ENCODE results near the gene TMCO6. TPM values are rescaled to one million over a fixed set of nuclear protein-coding genes. Genes with fewer than 3 reads are reported as not detected.

Gene TMCO6
- total and polyA plus RNA-seq, 2 of the 8 experiments (the other 6 are each of a cell fraction or from before 2014, with no cell fraction given): 29.0 to 40.9 TPM

DNA sequence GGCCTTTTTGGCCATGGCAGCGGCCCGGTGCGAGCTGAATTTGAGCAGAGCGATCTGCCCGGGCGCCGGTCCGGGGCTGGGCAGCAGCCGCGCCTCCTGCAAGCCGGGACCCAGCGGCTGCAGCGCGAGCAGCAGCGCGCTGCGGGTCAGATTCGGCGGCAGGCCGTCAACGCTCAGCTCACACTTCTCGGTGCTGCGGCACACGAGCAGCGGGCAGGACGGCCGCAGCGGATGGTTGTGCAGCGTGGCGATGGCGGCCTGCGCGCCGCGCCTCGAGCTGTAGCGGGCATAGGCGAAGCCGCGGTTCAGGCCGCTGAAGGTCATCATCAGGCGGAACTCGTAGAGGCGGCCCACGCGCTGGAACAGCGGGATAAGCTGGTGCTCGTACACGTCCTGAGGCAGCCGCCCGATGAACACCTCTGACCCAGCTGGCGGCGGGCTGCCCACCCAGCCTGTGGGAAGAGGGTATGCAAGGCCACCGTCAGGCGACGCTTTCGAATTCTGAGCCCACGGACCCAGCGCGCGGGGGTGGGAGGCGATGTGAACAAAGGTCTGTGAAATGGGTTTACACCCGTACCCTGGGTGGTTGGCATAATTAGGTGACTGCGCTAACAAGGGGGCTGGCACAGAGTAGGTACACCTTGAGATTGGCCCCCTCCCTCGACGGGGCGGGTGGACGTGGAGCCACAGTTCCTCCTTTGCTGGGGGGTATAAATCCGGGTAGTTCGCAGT lies 33.4 kb downstream of the TMCO6 start:
- H3K56ac ChIP-seq (replicated peaks; ENCODE audit: insufficient read length, low read depth, low read length): no peak overlapping the region
- peak overlapping the region in 1 of 2 experiments; percentile 33; a peak in 3 of 4 replicates for H3K4me2 ChIP-seq (ENCODE audit: insufficient read depth in 1 of 2, low read depth in 2 of 2, low read length in 2 of 2)
- H2AK5ac ChIP-seq (ENCODE audit: low read depth, low read length): no peak overlapping the region
- H2BK15ac ChIP-seq (ENCODE audit: low read length): no peak overlapping the region
- DNase-seq (ENCODE audit: low read depth in 1 of 2, low spot score in 2 of 2) (peak in 1 of 2 experiments; percentile 52), FAIRE-seq (no peak)
- no peak overlapping the region; the same call in 1 of the 2 replicates for H3K18ac ChIP-seq (ENCODE audit: extremely low read depth, low read length)
- no peak overlapping the region for H3K27ac ChIP-seq (ENCODE audit: low read depth, low read length)
- H2BK20ac ChIP-seq (ENCODE audit: low read length): no peak overlapping the region
- peaks cover 15 to 64% (median 49%) of the 10 kb centered on the region in 4 experiments for H3K36me3 ChIP-seq (ENCODE audit: control insufficient read depth in 2 of 4, insufficient read depth in 4 of 4, low read length in 3 of 4)
- H3K79me2 ChIP-seq (ENCODE audit: control insufficient read depth in 1 of 2, insufficient read depth in 2 of 2, low read length in 2 of 2): no peaks in the 10 kb centered on the region
- no peak overlapping the region for H3K14ac ChIP-seq (ENCODE audit: insufficient read length)
- H2BK12ac ChIP-seq (ENCODE audit: low read depth, low read length): no peak overlapping the region
- peak overlapping the region; percentile 52; the same call in 1 of the 2 replicates for H2BK5ac ChIP-seq (ENCODE audit: low read depth, low read length)
- no peak overlapping the region for H3K9ac ChIP-seq (replicated peaks in 1 of 4; ENCODE audit: extremely low read depth in 1 of 4, low read depth in 3 of 4, low read length in 3 of 4)
- H3K4me1 ChIP-seq (replicated peaks in 1 of 4; ENCODE audit: control insufficient read depth in 3 of 4, insufficient read depth in 4 of 4, low read length in 3 of 4): no peaks in the 10 kb centered on the region; a peak in 1 of 7 replicates
- 95% methylated on average over 50 of the region's 70 CpGs; no CpG with 5 or more reads in 1 of the 2 experiments for WGBS, 2 experiments (ENCODE audit: extremely low coverage in 1 of 2, insufficient coverage in 1 of 2, insufficient read length in 1 of 2, insufficient replicate concordance in 2 of 2, low coverage in 1 of 2, low lambda C conversion rate in 2 of 2, missing lambda C conversion rate in 1 of 2)
- H3K4ac ChIP-seq (replicated peaks; ENCODE audit: insufficient read length, low read depth, low read length): no peak overlapping the region
- H4K20me1 ChIP-seq (replicated peaks in 1 of 2; ENCODE audit: control insufficient read depth in 1 of 2, insufficient read depth in 2 of 2, low read length in 2 of 2): peaks cover 0 to 4% of the 10 kb centered on the region in 2 experiments
- no peak overlapping the region for H2BK120ac ChIP-seq (replicated peaks; ENCODE audit: low read depth, low read length)
- H4K8ac ChIP-seq (ENCODE audit: extremely low read depth, insufficient read depth, low read length): no peak overlapping the region
- peaks cover 3% of the 10 kb centered on the region; the same call in 1 of the 2 replicates for H3K79me1 ChIP-seq (ENCODE audit: low read depth, low read length)
- H3K23ac ChIP-seq (ENCODE audit: insufficient read length): no peak overlapping the region
- H4K91ac ChIP-seq (replicated peaks; ENCODE audit: insufficient read length, low read length): no peak overlapping the region
- H4K5ac ChIP-seq (ENCODE audit: insufficient read length, low read depth, low read length): no peak overlapping the region
- H2AFZ ChIP-seq (ENCODE audit: low read length): no peak overlapping the region
- H3K9me3 ChIP-seq (ENCODE audit: insufficient read depth in 2 of 2, low read depth in 1 of 2, low read length in 1 of 2): no peaks in the 10 kb centered on the region
- no peaks in the 10 kb centered on the region for H3K23me2 ChIP-seq (ENCODE audit: low read depth, low read length)
- ChIA-PET CTCF (ENCODE audit: partially characterized antibody) (interaction anchor here (1.1 kb wide), 1 partner anchor 37 kb away, joined by 4 read pairs; no protein-coding TSS in a partner anchor), POLR2A (ENCODE audit: partially characterized antibody) (interaction anchor here (0.9 to 3.9 kb wide), 17 partner anchors 8 to 370 kb away, joined by 3 to 26 read pairs (median 4); partner anchors contain the start of genes EIF4EBP3, HARS1, HARS2 and IK)
- no peaks in the 10 kb centered on the region for H3K27me3 ChIP-seq (replicated peaks in 1 of 4; ENCODE audit: control insufficient read depth in 3 of 4, extremely low read depth in 1 of 4, insufficient read depth in 3 of 4, low read length in 3 of 4)
- H3K4me3 ChIP-seq (ENCODE audit: extremely low read depth in 1 of 4, insufficient read depth in 2 of 4, low read depth in 3 of 4, low read length in 4 of 4): no peak overlapping the region
- TF ChIP-seq SRF (IDR thresholded peaks at IDR 0.05; ENCODE audit: low read depth, low read length) (no peak), CREB1 (IDR thresholded peaks at IDR 0.05) (no peak), KDM1A (IDR thresholded peaks at IDR 0.05; ENCODE audit: borderline replicate concordance, low read length) (no peak), BRCA1 (IDR thresholded peaks at IDR 0.05; ENCODE audit: low read depth, low read length) (no peak), RFX5 (IDR thresholded peaks at IDR 0.05; ENCODE audit: borderline replicate concordance, low read depth, low read length) (no peak), HDAC2 (IDR thresholded peaks at IDR 0.05; ENCODE audit: borderline replicate concordance in 1 of 2, low read depth in 2 of 2, low read length in 2 of 2) (no peak), FOSL1 (IDR thresholded peaks at IDR 0.05; ENCODE audit: insufficient read depth, low read depth, low read length) (no peak), CBX5 (IDR thresholded peaks at IDR 0.05; ENCODE audit: low read depth, low read length) (no peak), SUZ12 (IDR thresholded peaks at IDR 0.05; ENCODE audit: low read length) (no peak), GABPA (IDR thresholded peaks at IDR 0.05; ENCODE audit: borderline replicate concordance, insufficient read depth, low read length) (no peak), SP4 (IDR thresholded peaks at IDR 0.05; ENCODE audit: low read length) (no peak)
- TF ChIP-seq, protein P1, sequence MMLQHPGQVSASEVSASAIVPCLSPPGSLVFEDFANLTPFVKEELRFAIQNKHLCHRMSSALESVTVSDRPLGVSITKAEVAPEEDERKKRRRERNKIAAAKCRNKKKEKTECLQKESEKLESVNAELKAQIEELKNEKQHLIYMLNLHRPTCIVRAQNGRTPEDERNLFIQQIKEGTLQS (IDR thresholded peaks at IDR 0.05; ENCODE audit: insufficient read depth, low read depth, low read length): no peak

All from H1 (cell line).